ENCODE results near the gene ITCH.

- TF ChIP-seq ZNF747 (tag by site-specific recombination; IDR thresholded peaks at IDR 0.05), result no peak
- TF ChIP-seq PRDM6 (tag by site-specific recombination; IDR thresholded peaks at IDR 0.05), result peak; percentile 51
- no peak for TF ChIP-seq ZFP37 (tag by site-specific recombination; IDR thresholded peaks at IDR 0.05)
- TF ChIP-seq ZNF274 (IDR thresholded peaks at IDR 0.05; ENCODE audit: low read length), result no peak
- no peak for TF ChIP-seq ZNF274 (tag by site-specific recombination; IDR thresholded peaks at IDR 0.05; ENCODE audit: borderline replicate concordance)
- TF ChIP-seq ZSCAN16 (tag by site-specific recombination; IDR thresholded peaks at IDR 0.05), result no peak
- TF ChIP-seq ZNF645 (tag by site-specific recombination; IDR thresholded peaks at IDR 0.05), result no peak
- TF ChIP-seq ZNF580 (tag by site-specific recombination; IDR thresholded peaks at IDR 0.05), result no peak
- no peak for TF ChIP-seq ZNF146 (tag by site-specific recombination; IDR thresholded peaks at IDR 0.05)
- no peak for TF ChIP-seq ATF2 (tag by site-specific recombination; IDR thresholded peaks at IDR 0.05; ENCODE audit: low read depth)
- TF ChIP-seq ZNF132 (tag by site-specific recombination; IDR thresholded peaks at IDR 0.05; ENCODE audit: borderline replicate concordance), result no peak
These were observed 40.2 kb downstream of the ITCH start for GRCh38 chr20:34403063-34403827.
